Left hindlimb (tissue), 1 donor: ENCODE data around the gene NECAB2.
"Not testable (repeated sequence)": the region's sequence is repeated elsewhere in the genome, so short reads cannot be mapped to it uniquely, and the experiment has no call there.

Source experiments
- DNase-seq: peaks from one replicate; pipeline ENCODE4 v3.0.0-alpha.2; 2018

Gene NECAB2

DNA sequence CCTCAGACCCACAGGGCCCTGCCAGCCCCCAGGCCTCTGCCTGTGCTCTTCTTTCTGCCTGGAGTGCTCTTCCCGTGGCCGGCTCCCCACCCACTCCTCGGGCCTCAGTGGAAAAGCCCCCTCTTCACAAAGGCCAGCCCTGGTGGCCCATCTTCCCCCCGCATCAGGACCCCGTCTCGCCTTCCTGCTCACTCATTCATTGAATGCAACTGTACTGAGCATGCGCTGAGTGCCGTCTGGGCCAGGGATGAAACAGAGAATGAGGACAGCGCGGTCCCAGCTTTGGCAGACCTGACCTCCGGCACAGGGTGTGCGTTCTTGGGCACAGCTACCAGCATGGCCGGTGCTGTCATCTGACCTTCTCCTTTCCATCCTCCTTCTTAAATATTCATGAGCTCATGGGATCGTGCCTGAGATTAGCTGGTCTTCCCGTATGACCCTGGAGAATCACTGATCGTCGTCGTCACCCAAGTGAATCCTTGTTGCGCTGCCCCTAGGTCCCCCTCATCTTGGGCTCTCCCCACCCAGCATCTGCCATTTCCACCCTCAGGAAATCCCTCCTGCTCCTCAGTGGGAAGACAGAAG, 31.4 kb upstream of the NECAB2 start:
- no peak for DNase-seq

DNA sequence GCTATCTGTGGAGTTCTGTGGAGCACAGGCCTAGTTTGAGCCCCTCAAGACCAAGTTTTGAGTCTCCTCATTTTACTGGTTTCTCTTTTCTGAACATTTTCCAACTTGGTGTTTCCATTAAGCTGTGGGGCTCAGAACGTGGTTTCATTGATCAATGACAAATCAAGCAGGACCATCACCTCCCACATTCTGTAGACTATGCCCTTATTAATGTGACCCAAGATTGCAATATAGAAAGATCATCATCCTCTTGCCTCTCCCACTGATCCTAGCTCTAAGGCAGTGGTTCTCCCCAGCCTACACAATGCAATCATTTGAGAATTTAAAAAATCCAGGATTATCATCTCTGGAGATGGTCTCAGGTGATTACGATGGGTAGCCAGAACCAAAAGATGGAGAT, 30.8 kb upstream of the NECAB2 start:
- no peak for DNase-seq

DNA sequence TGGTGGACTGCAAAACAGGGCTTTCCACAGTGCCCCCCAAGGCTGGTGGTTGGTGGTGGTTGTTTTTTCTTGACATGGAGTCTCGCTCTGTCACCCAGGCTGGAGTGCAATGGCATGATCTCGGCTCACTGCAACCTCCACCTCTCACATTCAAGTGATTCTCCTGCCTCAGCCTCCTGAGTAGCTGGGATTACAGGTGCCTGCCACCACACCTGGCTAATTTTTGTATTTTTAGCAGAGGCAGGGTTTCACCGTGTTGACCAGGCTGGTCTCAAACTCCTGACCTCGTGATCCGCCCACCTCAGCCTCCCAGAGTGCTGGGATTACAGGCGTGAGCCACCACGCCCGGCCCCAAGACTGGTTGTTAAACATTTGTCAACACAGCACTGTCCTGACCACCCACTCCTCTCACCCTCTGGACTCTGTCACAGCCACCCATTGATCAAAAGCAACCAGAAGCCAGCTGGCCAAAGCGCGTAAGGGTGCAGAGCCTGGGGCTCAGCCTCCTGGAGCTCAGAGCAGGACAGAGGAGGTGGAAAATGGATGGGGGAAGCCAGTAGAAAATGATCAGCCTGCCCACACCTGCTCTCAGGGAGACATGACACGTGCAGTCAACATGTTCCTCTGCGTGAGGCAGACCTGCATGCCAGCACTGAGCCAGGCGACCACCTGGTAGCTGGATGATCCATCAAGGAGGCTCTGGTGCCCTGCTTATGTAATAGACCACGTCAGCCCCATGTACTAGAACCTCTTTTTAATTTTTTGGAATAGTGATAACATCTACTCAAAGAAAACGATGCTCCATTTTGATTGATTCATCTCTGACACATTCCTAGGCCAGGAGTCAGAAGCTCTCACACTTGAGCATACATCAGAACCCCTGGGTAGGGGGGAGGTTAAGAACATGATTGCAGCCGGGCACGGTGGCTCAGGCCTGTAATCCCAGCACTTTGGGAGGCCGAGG, 29.8 kb upstream of the NECAB2 start:
- DNase-seq, result no peak

DNA sequence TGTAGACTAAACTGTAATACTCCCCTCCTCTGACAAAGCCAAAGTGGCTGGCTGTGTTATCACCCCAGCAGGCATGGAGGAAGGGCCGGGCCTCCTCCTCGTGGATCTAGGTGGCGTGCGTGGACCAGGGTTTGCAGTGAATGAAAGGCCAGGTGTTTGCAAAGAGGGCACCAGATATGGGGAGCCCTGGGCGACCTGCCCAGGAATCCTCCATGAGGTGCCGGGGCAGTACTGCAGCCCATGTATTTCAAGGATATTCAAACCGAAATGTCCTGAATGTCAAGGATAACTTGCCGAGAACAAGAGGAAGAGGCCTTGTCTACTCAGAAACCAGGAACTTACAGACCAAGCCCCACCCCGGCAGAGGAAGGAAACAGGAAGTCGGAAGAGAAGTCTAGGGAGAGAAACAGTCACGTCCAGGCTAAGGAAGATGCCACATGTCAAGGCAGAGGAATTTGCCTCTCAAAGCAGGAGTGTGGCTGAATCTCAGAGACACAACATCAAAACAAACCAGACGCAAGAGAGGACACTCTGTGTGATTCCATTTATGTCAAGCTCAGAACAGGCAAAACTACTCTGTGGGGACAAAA, 28.7 kb upstream of the NECAB2 start:
- no peak for DNase-seq

DNA sequence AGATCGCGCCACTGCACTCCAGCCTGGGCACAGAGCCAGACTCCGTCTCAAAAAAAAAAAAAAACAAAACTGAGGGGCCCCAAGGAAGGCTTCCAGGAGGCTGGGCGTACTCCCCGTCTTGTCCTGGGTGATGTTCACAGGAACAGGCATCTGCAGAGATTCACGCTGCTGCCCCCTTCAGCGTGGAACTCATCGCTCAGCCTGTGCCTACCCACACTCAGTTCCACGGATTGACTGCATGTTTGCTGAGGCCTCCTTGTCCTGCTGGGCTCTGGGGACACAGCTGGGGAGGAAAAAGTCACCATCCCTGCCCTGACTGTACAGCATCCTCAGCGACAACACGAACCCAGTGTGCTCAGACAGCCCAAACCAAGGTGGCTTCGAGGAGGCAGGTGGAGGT, 27.9 kb upstream of the NECAB2 start:
- no peak for DNase-seq

DNA sequence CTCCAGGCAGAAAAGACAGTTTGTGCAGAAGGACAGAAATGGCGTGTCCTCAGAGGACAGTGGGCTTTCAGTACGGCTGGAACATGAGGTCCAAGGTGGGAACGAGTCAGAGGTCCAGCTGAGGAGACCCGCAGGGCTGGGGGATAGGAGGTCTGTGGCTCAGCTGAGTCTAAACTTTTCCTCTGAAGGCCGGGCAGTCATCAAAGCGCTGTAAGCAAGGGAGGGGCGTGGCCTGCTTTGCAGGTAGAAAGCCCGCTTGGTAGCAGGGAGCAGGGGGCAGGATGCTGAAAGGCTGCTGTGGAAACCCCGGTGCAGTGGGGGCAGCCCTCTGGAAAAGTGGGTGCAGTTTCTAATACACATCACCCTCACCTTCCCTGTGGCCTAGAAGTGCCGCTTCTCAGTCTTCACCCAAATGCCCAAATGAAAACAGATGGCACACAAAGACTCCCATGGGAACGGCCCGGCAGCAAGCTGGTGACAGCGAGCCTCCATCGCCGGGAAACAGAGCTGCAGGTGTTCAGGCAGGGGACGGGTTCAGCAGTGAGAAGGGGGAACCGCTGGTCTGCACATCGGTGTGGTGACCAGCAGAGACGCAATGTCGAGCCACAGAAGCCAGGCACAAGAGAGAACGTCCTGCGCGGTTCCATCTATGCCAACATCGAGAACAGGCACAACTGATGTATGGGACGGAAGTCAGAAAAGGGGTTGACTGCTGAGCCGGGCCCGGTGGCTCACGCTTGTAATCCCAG, 27.2 kb upstream of the NECAB2 start:
- DNase-seq, result no peak

DNA sequence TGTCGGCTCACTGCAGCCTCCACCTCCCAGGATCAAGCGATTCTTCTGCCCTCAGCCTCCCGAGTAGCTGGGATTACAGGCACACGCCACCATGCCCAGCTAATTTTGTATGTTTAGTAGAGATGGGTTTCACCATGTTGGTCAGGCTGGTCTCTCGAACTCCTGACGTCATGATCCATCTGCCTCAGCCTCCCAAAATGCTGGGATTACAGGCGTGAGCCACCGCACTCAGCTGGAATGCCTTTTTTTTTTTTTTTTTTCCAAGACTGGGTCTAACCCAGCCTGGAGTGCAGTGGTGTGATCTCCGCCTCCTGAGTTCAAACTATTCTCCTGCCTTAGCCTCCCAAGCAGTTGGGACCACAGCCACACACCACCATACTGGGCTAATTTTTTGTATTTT, 26.5 kb upstream of the NECAB2 start:
- DNase-seq, result not testable (repeated sequence)

DNA sequence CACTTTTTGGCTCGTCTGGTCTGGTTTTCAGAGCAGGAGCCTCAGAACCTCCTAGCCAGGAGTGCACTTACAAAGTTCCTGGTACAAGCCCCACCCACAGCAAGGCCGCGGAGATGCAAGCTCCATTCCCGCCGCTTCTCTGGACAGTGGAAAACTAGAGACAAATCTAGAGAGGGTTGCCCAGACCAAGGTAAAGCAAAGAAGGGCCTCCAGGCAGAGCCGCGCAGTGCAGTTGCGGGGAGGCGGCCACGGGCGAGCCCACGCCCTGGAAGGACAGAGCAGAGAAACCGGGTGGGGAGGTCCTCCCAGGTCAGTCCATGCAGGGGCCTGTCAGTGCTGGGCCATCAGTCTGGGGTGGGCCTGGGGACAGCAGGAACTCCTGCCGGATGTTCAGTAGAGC, 26.0 kb upstream of the NECAB2 start:
- DNase-seq, result no peak

DNA sequence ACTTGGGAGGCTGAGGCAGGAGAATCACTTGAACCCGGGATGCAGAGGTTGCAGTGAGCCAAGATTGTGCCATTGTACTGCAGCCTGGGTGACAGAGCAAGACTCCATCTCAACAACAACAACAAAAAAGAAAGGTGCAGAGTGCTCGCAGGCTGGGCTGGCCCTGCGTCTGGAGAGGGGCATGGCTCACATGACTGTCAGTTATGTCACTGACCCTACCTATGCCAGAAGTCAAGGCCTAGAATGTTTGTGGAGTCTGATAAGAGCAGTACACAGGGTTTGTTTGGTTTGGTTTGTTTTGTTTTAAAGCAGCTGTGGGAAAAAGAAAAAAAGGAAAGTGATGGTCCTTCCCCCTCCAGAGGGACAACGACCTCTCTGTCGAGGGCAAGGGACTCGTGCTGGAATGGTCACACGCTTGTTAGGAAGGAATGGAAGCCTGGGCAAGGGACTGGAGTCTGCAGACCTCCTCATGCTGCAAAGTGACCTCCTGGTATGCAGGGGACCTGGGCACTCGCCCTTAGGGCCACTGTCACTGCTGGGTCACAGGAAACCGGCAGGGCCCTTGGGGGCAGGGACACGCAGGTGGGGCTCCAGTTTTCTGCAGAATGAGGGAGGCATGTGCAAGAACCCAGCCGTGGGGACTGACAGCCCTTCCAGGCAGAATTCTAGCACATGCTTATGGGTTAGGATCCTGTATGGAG, 25.1 kb upstream of the NECAB2 start:
- no peak for DNase-seq

DNA sequence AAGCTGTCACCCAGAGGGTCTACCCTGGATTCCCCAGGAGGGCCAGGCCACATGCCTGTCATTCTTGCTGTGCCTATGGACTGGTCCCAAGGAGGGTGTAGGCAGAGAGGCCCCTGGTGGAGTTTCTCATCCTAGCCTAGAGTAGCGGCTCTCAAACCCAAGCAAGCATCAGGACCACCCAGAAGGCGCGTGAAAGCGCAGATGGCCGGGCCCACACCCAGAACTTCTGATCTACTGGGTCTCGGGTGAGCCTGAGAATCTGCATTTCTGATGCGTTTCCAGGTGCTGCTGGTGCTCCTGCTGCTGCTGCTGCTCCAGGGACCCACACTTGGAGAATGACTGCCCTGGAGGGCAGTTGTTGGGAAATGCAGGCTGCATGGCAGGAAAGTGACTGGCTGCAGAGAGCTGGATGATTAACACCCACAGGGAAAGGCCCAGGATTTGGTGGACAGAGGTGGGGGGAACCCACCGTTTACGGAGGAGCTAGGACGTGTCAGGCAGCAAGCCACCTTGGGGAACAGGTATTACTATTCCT, 24.5 kb upstream of the NECAB2 start:
- DNase-seq, result no peak

DNA sequence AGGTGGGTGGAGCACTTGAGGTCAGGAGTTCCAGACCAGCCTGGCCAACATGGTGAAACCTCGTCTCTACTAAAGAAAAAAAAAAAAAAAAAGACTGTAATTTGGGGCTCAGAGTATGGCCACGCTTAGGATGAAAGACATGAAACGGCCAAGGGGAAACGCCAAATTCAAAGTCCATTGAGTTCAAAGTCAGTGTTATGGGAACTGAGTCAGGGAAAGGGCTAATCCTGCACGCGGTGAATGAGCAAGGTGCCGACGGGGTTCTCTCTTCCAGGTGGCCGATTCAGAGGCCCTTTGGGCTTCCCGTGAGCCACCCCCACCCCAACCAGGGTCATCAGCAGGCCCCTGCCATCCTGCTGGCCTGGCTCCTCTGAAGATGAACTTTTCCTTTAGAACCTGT, 22.5 kb upstream of the NECAB2 start:
- no peak for DNase-seq

DNA sequence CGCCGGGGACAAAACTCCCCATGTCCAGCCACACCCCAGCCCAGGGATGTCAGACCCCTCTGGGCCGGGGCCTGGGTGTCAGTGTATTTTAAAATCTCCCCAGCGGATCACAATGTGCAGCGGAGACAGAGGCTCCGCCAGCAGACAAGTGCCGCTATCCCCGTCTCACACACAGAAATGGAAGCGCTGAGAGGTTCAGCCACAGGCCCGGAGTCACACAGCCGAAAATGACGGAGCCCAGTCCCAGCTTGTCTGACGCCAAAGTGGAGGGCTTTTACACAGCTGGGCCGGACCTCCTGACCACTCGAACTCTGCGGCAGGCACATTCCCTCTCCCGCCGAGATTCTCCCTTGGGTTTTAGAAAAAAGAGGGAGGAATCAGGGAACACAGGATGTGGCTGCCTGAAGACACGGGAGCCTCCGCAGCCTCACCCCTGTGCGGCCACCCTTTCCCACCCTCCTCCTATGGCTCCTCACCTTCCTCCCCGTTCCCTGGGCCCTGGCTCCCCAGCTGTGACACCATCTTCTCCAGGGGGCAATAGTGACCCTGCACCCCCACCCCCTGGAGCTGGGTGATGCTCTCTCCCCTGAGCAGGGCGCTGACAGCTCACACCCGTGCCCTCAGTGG, 21.8 kb upstream of the NECAB2 start:
- no peak for DNase-seq

DNA sequence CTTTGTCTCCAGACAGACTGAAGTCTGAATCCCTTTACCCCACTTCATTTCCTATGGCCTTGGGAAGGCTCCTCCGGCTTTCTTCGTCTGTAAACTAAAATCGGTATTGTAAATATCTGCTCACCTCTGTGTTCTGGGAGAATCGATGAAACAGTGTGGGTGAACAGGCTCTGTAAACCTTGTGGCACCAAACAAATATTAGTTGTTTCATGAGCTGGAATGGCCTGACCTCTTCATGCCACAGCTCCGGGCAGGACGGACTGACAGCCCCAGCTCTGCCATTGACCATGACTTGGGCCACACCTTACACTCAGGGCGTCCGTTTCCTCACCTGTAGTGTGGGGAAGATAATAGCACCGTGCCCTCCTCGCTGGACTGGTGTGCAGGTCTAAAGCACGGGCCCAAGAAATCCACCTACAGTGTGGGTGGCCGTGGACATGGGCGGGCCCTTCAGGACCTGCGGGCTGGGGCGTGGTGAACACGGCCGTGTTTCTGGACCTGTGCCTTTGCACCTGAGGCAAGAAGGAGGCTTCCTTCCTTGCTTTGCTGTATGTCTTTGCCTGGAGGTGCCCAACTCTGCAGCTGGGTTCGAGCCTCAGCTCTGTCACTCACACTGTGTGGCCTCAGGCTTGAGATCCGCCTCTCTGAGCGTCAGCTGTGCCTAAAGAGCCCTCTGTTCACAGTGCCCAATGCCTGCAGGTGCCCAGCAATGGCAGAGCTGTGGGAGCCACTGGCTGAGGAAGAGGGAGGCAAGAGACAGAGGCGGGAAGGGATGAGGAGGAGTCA, 21.1 kb upstream of the NECAB2 start:
- DNase-seq, result no peak

DNA sequence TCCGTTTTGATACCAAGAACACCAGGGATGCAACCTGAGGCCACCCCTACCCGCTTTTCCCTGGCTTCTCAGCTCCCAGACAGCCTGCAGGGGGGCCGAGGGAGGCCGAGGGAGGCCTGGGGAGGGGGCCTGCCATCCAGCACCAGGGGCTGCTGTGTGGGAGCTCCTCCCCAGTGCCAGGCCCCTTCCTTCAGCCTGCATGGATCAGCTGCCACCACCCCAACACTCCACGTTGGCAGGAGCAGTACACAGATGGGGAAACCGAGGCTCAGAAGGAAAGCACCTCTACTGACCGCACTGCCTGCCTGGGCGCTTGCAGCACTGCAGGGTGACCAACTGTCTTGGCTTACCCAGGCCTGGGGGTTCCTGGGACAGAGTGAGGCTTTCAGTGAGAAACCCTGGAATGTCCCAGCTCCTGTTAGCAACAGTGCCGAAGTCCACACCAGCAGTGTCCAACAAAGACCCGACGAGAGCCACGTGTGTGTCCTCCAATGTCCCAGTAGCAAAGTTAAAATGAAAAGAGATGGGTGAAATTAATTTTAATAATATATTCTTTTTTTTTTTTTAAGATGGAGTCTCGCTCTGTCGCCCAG, 20.3 kb upstream of the NECAB2 start:
- DNase-seq, result no peak

DNA sequence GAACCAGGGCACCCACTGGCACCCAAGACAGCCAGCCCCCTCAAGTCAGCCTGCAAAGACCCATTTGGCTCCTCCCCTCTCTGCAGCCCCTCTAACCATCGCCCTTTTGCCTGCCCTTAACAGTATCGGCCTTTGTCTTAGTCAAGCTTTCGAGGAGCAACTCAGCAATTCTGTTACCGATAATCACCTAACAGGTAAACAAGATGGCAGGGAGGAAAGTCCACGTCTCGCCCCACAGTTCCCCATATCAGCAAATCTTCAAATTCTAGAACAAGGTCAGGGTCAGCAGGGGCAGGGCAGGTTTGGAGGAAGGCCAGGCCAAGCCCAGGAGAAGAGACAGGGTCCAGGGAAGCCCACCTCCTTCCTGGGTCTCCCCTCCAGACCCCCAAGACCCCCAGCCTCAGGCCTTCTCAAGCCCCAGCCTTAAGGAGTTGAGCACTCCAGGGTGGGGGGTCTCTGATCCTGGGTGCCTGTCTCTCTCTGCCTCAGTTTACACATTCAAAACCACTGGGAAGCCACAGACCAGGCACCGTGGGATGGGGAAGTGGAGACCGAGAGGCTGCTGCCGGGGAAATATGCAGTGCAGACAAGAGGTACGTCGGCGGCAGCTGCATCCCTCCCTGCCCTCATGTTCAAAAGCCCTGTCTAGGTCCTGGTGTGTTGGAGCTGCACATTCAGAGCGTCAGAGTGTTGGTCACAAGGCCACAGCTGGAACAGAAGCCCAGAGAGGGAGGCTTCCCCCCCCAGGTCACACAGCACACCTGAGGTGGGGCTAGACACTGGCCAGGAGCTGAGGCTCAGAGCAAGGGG, 18.9 kb upstream of the NECAB2 start:
- no peak for DNase-seq

DNA sequence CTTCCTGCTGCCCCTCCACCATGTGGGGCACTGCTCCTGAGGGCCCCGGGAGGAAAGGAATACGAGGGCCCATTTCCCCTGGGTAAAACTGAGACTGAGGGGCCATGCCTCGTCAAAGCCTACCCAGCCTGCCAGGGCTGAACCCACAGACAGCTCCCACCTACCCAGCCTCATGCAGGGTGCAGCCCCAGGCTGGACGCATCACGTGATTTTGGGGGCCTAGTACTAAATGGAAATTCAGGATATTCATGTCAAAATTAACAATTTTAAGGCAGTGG, 18.4 kb upstream of the NECAB2 start:
- no peak for DNase-seq

DNA sequence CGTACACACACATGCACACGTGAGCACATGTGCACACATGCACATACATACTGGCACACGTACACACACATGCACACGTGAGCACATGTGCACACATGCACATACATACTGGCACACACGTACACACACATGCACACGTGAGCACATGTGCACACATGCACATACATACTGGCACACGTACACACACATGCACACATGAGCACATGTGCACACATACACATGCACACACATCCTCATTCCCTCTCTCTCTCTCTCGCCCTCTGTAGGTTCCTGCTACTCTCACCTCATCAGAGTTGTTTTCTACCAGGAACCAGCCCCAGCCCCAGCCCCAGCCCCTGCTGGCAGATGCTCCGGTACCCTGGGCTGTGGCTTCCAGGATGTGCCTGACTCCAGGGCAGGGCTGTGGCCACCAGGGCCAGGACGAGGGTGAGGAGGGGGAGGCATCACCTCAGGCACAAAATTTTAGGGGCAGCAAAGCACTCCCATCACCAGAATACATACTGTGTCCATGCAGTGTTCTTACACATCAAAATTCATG, 17.1 kb upstream of the NECAB2 start:
- not testable (repeated sequence) for DNase-seq

DNA sequence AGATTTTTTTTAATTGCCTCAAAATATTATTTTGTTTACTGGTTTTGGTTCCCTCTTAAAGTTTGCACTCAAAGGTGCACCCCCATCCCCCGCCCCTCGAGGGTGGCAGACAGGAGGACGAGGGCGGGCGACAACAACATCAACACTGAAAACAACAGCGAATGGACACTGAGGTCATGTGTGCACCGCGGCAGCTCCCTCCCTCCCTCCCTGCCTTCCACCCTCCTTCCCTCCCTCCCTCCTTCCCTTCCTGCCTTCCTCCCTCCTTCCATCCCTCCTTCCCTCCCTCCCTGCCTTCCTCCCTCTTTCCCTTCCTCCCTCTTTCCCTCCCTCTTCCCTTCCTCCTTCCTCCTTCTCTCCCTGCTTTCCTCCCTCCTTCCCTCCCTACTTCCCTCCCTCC, 16.5 kb upstream of the NECAB2 start:
- DNase-seq, result no peak

DNA sequence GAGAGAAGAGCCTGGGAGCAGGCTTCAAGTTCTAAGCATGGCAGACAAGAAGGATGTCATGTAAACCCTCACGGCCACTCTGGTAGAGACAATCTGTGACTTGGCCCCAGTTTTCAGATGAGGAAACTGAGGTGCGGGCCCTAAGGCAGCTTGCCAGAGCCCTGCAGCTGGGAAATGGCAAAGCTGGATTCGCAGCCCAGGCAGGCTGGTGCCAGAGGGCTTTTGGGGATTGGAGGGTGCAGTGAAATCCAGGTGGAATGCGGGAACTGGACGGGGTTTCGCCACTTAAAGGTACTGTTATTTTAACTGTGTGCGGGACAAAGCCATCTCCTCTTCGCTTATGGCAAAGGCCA, 15.5 kb upstream of the NECAB2 start:
- no peak for DNase-seq
